Activated T-cell treated with anti-CD3 and anti-CD28 coated beads, Interleukin-2, amount 50 U/mL, for 72 hours (primary cell): ENCODE measurements around the gene YIPF1. TPM values are rescaled to one million over a fixed set of nuclear protein-coding genes. Genes with fewer than 3 reads are reported as not detected.
A peak's percentile ranks its signal among the peaks of the same experiment; 100 is the strongest.

Experiments
- ATAC-seq, 2 donors: fragments of 150-1000 bp; cut with Tn5 transposase; replicated peaks in 1 of 2; 2 replicates each; pipeline ENCODE4 v1.10.0; 2021; ENCODE audit warnings: moderate library complexity in 2 of 2, mild to moderate bottlenecking in 1 of 2
- DNase-seq, 2 donors: peaks; one replicate each; pipeline ENCODE4 v3.0.0; 2021 to 2022; ENCODE audit warnings: mixed read lengths in 1 of 2
- H3K27ac Mint-ChIP-seq: one replicate; pipeline ENCODE4 v1.8.0; 2022; ENCODE audit warnings: mild to moderate bottlenecking, moderate library complexity, mixed read lengths
- H3K27me3 Mint-ChIP-seq: one replicate; pipeline ENCODE4 v1.8.0; 2022; ENCODE audit warnings: low read depth, mixed read lengths
- H3K36me3 Mint-ChIP-seq, 2 donors: one replicate each; pipeline ENCODE4 v1.8.0; 2022; ENCODE audit warnings: mixed read lengths in 2 of 2, mild to moderate bottlenecking in 1 of 2; ENCODE audit not compliant: insufficient read depth in 2 of 2
- H3K4me1 Mint-ChIP-seq: one replicate; pipeline ENCODE4 v1.8.0; 2022; ENCODE audit warnings: low read depth, mixed read lengths
- H3K4me3 Mint-ChIP-seq, 2 donors: one replicate each; pipeline ENCODE4 v1.8.0; 2022; ENCODE audit warnings: mild to moderate bottlenecking in 2 of 2, mixed read lengths in 2 of 2, moderate library complexity in 2 of 2
- H3K9me3 Mint-ChIP-seq, 2 donors: one replicate each; pipeline ENCODE4 v1.8.0; 2022; ENCODE audit warnings: mixed read lengths in 2 of 2
- total RNA-seq, 2 donors: library from RNA; stranded (reverse); gene quantifications; one replicate each; pipeline ENCODE4 v1.2.3, GENCODE V29; 2022

Gene YIPF1
- total RNA-seq, 2 donors from 2014 or later, result 33.7 to 48.5 TPM

- H3K9me3 Mint-ChIP-seq, result no peaks in the 10 kb centered on the region
- H3K36me3 Mint-ChIP-seq, result peaks cover 2 to 8% of the 10 kb centered on the region in 2 donors
- H3K4me3 Mint-ChIP-seq, result no peak overlapping the region
- ATAC-seq (no peak), DNase-seq (no peak)
- no peaks in the 10 kb centered on the region for H3K4me1 Mint-ChIP-seq
- no peak overlapping the region for H3K27ac Mint-ChIP-seq
- H3K27me3 Mint-ChIP-seq, result no peaks in the 10 kb centered on the region
These were observed 39.4 kb downstream of the YIPF1 start for GRCh38 chr1:53850082-53850673.

GRCh38 chr1:53847980-53848379 is 41.6 kb downstream of the YIPF1 start:
- Mint-ChIP-seq H3K36me3 (peaks cover 2 to 3% of the 10 kb centered on the region in 2 donors), H3K27me3 (no peaks in the 10 kb centered on the region), H3K9me3 (no peaks in the 10 kb centered on the region), H3K4me1 (no peaks in the 10 kb centered on the region), H3K27ac (no peak overlapping the region), H3K4me3 (no peak overlapping the region)
- no peak for ATAC-seq
- DNase-seq, result no peak

GRCh38 chr1:53842347-53842746 is 47.2 kb downstream of the YIPF1 start:
- H3K27me3 Mint-ChIP-seq, result no peaks in the 10 kb centered on the region
- peaks cover 9% of the 10 kb centered on the region for H3K4me1 Mint-ChIP-seq
- H3K9me3 Mint-ChIP-seq, result no peaks in the 10 kb centered on the region
- DNase-seq (no peak), ATAC-seq (no peak)
- H3K4me3 Mint-ChIP-seq, result no peak overlapping the region
- no peak overlapping the region for H3K27ac Mint-ChIP-seq
- H3K36me3 Mint-ChIP-seq, result peaks cover 4 to 8% of the 10 kb centered on the region in 2 donors

GRCh38 chr1:53838654-53838974 is 51.0 kb downstream of the YIPF1 start:
- Mint-ChIP-seq H3K36me3 (peaks cover 4 to 12% of the 10 kb centered on the region in 2 donors), H3K27me3 (no peaks in the 10 kb centered on the region), H3K9me3 (no peaks in the 10 kb centered on the region), H3K4me1 (peaks cover 36% of the 10 kb centered on the region), H3K27ac (peak overlapping the region; percentile 98), H3K4me3 (peak overlapping the region; percentile 97 to 100)
- DNase-seq (no peak), ATAC-seq (no peak)

- Mint-ChIP-seq H3K4me1 (peaks cover 36% of the 10 kb centered on the region), H3K27me3 (no peaks in the 10 kb centered on the region), H3K27ac (peak within 1 kb of the TSS; percentile 98), H3K9me3 (no peaks in the 10 kb centered on the region), H3K4me3 (peak within 1 kb of the TSS; percentile 97 to 100), H3K36me3 (peaks cover 6 to 13% of the 10 kb centered on the region in 2 donors)
- ATAC-seq (peak; percentile 95 to 96), DNase-seq (peak; percentile 87 to 92)
These were observed 51.5 kb downstream of the YIPF1 start, which contains the start of gene NDC1 for GRCh38 chr1:53837924-53838653. TSS of gene NDC1 (minus strand) at chr1:53838296. CDS start at chr1:53838261, 35 bp downstream.

- Mint-ChIP-seq H3K36me3 (peaks cover 6 to 13% of the 10 kb centered on the region in 2 donors), H3K4me1 (peaks cover 36% of the 10 kb centered on the region)
These were observed 52.0 kb downstream of the YIPF1 start for GRCh38 chr1:53837646-53837923.

GRCh38 chr1:53835491-53835890 is 54.1 kb downstream of the YIPF1 start:
- Mint-ChIP-seq H3K4me3 (peak overlapping the region in 1 of 2 donors; percentile 85), H3K4me1 (peaks cover 36% of the 10 kb centered on the region), H3K9me3 (no peaks in the 10 kb centered on the region), H3K27me3 (no peaks in the 10 kb centered on the region), H3K27ac (peak overlapping the region; percentile 94), H3K36me3 (peaks cover 5 to 15% of the 10 kb centered on the region in 2 donors)
- DNase-seq (no peak), ATAC-seq (no peak)

More at GRCh38 chr1:53837646-53837923, 52.0 kb downstream of the YIPF1 start:
- no peaks in the 10 kb centered on the region for H3K27me3 Mint-ChIP-seq
- ATAC-seq (no peak), DNase-seq (no peak)
- H3K4me3 Mint-ChIP-seq, result peak overlapping the region; percentile 97 to 100
- no peaks in the 10 kb centered on the region for H3K9me3 Mint-ChIP-seq
- peak overlapping the region; percentile 95 for H3K27ac Mint-ChIP-seq

- H3K27ac Mint-ChIP-seq, result no peak overlapping the region
- DNase-seq, result no peak
- H3K27me3 Mint-ChIP-seq, result no peaks in the 10 kb centered on the region
- H3K4me1 Mint-ChIP-seq, result peaks cover 36% of the 10 kb centered on the region
- H3K4me3 Mint-ChIP-seq, result no peak overlapping the region
- H3K9me3 Mint-ChIP-seq, result no peaks in the 10 kb centered on the region
- ATAC-seq, result no peak
- peaks cover 5 to 16% of the 10 kb centered on the region in 2 donors for H3K36me3 Mint-ChIP-seq
These were observed 54.8 kb downstream of the YIPF1 start for GRCh38 chr1:53834776-53835175.

- no peak overlapping the region for H3K27ac Mint-ChIP-seq
- peaks cover 5 to 19% of the 10 kb centered on the region in 2 donors for H3K36me3 Mint-ChIP-seq
- no peak overlapping the region for H3K4me3 Mint-ChIP-seq
- DNase-seq (no peak), ATAC-seq (no peak)
- H3K27me3 Mint-ChIP-seq, result no peaks in the 10 kb centered on the region
- peaks cover 27% of the 10 kb centered on the region for H3K4me1 Mint-ChIP-seq
- no peaks in the 10 kb centered on the region for H3K9me3 Mint-ChIP-seq
These were observed 56.2 kb downstream of the YIPF1 start for GRCh38 chr1:53833393-53833792.

- Mint-ChIP-seq H3K4me1 (no peaks in the 10 kb centered on the region), H3K27ac (no peak overlapping the region), H3K27me3 (no peaks in the 10 kb centered on the region), H3K4me3 (no peak overlapping the region), H3K9me3 (no peaks in the 10 kb centered on the region), H3K36me3 (peaks cover 6 to 12% of the 10 kb centered on the region in 2 donors)
- DNase-seq (no peak), ATAC-seq (no peak)
These were observed 63.2 kb downstream of the YIPF1 start for GRCh38 chr1:53826367-53826766.

GRCh38 chr1:53825306-53825705 is 64.3 kb downstream of the YIPF1 start:
- no peak for DNase-seq
- ATAC-seq, result no peak
- peaks cover 6 to 12% of the 10 kb centered on the region in 2 donors for H3K36me3 Mint-ChIP-seq
- H3K4me3 Mint-ChIP-seq, result no peak overlapping the region
- H3K4me1 Mint-ChIP-seq, result no peaks in the 10 kb centered on the region
- H3K9me3 Mint-ChIP-seq, result no peaks in the 10 kb centered on the region
- no peaks in the 10 kb centered on the region for H3K27me3 Mint-ChIP-seq
- H3K27ac Mint-ChIP-seq, result no peak overlapping the region

- ATAC-seq (no peak), DNase-seq (no peak)
- Mint-ChIP-seq H3K27me3 (no peaks in the 10 kb centered on the region), H3K9me3 (no peaks in the 10 kb centered on the region), H3K36me3 (peaks cover 8 to 20% of the 10 kb centered on the region in 2 donors), H3K27ac (no peak overlapping the region), H3K4me3 (no peak overlapping the region), H3K4me1 (peaks cover 3% of the 10 kb centered on the region)
These were observed 66.7 kb downstream of the YIPF1 start for GRCh38 chr1:53822931-53823330.

GRCh38 chr1:53821380-53821779 is 68.2 kb downstream of the YIPF1 start:
- peaks cover 8 to 20% of the 10 kb centered on the region in 2 donors for H3K36me3 Mint-ChIP-seq
- no peak overlapping the region for H3K4me3 Mint-ChIP-seq
- ATAC-seq, result no peak
- H3K27me3 Mint-ChIP-seq, result no peaks in the 10 kb centered on the region
- H3K9me3 Mint-ChIP-seq, result no peaks in the 10 kb centered on the region
- H3K4me1 Mint-ChIP-seq, result peaks cover 3% of the 10 kb centered on the region
- DNase-seq, result no peak
- no peak overlapping the region for H3K27ac Mint-ChIP-seq

- H3K9me3 Mint-ChIP-seq, result no peaks in the 10 kb centered on the region
- H3K4me3 Mint-ChIP-seq, result no peak overlapping the region
- H3K27me3 Mint-ChIP-seq, result no peaks in the 10 kb centered on the region
- ATAC-seq (no peak), DNase-seq (no peak)
- peaks cover 8 to 27% of the 10 kb centered on the region in 2 donors for H3K36me3 Mint-ChIP-seq
- H3K4me1 Mint-ChIP-seq, result peaks cover 7% of the 10 kb centered on the region
- H3K27ac Mint-ChIP-seq, result no peak overlapping the region
These were observed 70.2 kb downstream of the YIPF1 start for GRCh38 chr1:53819387-53819786.
